MM.1S (cell line): ENCODE results near the gene NUP188.

Experiments
- EZH2 ChIP-seq: fragments of 300-600 bp; sonication (generic); optimal IDR thresholded peaks from 2 replicates; pipeline ENCODE3; 2017; ENCODE audit warnings: low read depth, mild to moderate bottlenecking, antibody characterized with exemption, low read length, mixed read lengths
- EZH2phosphoT487 ChIP-seq: fragments of 300-600 bp; sonication (generic); IDR thresholded peaks from 2 replicates; pipeline ENCODE4 v1.6.1; 2018; ENCODE audit warnings: antibody characterized with exemption, low read length
- TF ChIP-seq, protein P1 (sequence below): fragments of 300-600 bp; sonication (generic); IDR thresholded peaks from 2 replicates; pipeline ENCODE4 v1.5.1; 2016; ENCODE audit warnings: antibody characterized with exemption, low read length, mixed read lengths

DNA sequence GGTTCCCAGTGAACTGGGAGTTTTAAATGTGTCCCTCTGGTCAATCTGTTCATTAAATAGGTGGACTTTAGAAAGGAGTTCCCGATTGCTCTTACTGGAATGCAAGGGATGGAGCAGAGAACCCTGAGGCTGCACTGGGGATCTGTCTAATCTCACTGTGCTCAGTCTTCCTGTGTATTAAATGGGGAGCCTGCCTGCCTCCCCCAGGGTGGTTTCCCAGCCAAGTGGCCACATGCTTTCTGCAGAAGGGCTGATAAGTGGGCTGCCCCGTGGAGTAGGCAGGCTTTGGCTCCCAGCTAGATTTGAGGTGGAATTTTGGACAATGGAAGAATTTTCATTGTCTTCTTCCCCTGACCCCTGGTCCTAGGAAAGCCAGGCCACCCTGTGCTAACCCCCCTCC lies 40.8 kb upstream of the NUP188 start:
- TF ChIP-seq, protein P1, sequence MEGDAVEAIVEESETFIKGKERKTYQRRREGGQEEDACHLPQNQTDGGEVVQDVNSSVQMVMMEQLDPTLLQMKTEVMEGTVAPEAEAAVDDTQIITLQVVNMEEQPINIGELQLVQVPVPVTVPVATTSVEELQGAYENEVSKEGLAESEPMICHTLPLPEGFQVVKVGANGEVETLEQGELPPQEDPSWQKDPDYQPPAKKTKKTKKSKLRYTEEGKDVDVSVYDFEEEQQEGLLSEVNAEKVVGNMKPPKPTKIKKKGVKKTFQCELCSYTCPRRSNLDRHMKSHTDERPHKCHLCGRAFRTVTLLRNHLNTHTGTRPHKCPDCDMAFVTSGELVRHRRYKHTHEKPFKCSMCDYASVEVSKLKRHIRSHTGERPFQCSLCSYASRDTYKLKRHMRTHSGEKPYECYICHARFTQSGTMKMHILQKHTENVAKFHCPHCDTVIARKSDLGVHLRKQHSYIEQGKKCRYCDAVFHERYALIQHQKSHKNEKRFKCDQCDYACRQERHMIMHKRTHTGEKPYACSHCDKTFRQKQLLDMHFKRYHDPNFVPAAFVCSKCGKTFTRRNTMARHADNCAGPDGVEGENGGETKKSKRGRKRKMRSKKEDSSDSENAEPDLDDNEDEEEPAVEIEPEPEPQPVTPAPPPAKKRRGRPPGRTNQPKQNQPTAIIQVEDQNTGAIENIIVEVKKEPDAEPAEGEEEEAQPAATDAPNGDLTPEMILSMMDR = no peak
- TF ChIP-seq EZH2 = no peak
- TF ChIP-seq EZH2phosphoT487 = no peak
